Stimulated activated CD4-positive, alpha-beta T cell treated with anti-CD3 and anti-CD28 coated beads, Interleukin-12 subunit alpha, Interleukin-12 subunit beta, amount 100 ng/mL, for 48 hours (primary cell): ENCODE measurements around the gene CD2.

Experiments
- DNase-seq, 3 donors: peaks; one replicate each; pipeline ENCODE4 v3.0.0-alpha.2; 2020; ENCODE audit warnings: low read depth in 2 of 3, low spot score in 1 of 3

CD2 gene

DNA sequence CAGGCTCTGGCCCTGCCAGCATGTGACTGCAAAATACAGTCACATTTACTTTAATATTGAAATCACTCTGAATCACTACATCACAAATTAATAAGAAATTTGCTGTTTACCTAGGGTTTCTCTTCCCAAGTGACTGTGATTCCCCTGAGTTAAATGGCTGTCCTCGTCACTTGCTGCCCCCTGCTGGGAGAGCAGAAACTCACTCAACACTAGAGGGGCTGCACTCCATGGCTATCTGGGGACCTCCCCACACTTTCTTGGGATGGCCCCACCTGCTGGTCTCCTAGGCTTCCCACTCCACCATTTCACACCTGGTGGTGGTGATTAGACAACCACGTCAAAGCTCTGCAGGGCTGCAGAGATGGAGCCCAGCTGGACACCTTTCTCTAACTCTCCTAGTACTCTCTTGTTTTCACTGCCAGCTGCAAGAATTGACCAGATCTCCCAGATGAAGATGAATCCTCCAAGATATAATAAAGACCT lies 63.4 kb downstream of the CD2 start:
- DNase-seq = peak; percentile 72 to 77 (median 73)
